GM10266 (cell line): Measurements from ENCODE around the gene LY6G6F.

Source experiments
- DNase-seq: peaks from one replicate; pipeline ENCODE4 v3.0.0; 2012; ENCODE audit errors: extremely low spot score
- TF ChIP-seq, protein P1 (sequence below): IDR thresholded peaks from 2 replicates; pipeline ENCODE4 v1.5.1; 2012; ENCODE audit warnings: mild to moderate bottlenecking, low read depth; ENCODE audit not compliant: control insufficient read depth, insufficient read depth; ENCODE audit errors: missing control alignments

LY6G6F gene

DNA sequence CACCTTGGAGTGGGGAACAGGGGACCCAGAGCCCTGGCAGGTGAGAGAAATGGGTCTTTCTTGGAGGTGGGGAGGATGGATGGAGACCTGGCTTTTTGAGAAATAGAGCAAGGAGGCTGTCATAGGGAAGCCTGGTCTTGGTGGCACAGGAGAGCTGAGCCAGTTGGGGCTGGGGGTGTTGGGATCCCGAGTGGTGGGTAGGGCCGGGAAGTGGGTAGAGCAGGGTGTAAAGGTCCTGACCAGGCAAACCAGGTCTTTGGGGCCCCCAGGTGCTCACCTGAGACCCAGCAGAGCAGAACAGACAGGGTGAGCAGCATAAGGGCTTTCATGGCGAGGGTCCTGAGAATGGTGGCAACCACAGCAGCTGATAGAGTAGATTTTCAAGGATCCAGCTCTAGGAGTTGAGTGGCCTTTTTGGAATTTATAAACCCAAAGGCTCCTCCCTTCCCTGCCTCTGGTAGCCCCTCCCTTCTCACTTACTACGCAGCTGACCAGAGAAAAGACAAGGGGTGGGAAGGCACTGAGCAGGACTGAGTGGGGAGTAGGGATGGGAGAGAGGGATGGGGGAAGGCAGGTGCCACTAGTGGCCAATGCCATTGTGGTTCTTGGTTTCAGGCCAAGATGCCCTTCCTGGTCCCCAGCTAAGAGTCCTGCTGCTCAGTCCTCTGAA, 14.8 kb downstream of the LY6G6F start, which contains the start of gene LY6G6C:
LY6G6C (minus strand) TSS at position 396 of the 670 bp plus-strand sequence; CDS start at position 329, 67 bp downstream.
- DNase-seq = no peak
- TF ChIP-seq, protein P1, sequence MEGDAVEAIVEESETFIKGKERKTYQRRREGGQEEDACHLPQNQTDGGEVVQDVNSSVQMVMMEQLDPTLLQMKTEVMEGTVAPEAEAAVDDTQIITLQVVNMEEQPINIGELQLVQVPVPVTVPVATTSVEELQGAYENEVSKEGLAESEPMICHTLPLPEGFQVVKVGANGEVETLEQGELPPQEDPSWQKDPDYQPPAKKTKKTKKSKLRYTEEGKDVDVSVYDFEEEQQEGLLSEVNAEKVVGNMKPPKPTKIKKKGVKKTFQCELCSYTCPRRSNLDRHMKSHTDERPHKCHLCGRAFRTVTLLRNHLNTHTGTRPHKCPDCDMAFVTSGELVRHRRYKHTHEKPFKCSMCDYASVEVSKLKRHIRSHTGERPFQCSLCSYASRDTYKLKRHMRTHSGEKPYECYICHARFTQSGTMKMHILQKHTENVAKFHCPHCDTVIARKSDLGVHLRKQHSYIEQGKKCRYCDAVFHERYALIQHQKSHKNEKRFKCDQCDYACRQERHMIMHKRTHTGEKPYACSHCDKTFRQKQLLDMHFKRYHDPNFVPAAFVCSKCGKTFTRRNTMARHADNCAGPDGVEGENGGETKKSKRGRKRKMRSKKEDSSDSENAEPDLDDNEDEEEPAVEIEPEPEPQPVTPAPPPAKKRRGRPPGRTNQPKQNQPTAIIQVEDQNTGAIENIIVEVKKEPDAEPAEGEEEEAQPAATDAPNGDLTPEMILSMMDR = no peak

DNA sequence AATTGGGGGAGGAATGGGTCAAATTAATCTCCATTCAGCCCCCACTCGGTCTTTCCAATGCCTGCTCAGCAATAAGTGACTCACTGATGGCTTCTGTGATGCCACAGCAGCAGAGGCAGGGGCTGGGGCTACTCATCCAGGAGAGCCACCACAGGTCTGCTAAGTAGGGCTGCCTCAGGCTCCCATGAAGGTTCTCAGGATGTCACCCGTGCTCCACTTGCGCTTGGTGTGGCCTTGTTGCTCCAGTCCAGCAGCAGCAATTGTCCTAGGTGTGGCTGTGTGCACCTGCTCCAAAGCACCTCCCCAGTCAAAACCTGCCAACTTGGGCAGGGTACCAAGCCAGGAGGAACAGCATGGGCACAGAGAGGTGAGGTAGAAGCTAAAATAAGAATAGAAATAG, 15.5 kb downstream of the LY6G6F start:
- TF ChIP-seq, protein P1 = no peak
- DNase-seq = no peak

DNA sequence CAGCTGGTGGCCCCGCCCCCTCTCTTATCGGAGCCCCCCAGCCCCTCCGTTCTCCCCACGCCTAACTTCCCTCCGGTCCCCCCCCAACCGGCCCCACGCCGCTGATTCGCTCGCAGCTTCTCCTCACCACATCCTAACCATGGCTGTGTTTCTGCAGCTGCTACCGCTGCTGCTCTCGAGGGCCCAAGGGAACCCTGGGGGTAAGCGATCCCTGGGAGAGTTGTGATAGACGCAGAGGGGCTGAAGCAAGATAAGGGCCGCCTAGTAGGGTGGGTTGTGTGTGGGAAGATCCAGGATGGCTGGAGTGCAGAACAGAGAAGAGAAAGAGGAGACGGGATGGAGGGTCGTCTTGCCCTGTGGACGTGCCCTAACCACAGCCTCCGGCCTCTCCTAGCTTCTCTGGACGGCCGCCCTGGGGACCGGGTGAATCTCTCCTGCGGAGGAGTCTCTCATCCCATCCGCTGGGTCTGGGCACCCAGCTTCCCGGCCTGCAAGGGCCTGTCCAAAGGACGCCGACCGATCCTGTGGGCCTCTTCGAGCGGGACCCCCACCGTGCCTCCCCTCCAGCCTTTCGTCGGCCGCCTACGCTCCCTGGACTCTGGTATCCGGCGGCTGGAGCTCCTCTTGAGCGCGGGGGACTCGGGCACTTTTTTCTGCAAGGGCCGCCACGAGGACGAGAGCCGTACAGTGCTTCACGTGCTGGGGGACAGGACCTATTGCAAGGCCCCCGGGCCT, 16.7 kb downstream of the LY6G6F start, which contains the start of gene MPIG6B:
MPIG6B (plus strand) TSS at position 129 of the 735 bp plus-strand sequence; CDS start at position 140, 11 bp downstream.
- no peak for DNase-seq
- TF ChIP-seq, protein P1 = no peak

DNA sequence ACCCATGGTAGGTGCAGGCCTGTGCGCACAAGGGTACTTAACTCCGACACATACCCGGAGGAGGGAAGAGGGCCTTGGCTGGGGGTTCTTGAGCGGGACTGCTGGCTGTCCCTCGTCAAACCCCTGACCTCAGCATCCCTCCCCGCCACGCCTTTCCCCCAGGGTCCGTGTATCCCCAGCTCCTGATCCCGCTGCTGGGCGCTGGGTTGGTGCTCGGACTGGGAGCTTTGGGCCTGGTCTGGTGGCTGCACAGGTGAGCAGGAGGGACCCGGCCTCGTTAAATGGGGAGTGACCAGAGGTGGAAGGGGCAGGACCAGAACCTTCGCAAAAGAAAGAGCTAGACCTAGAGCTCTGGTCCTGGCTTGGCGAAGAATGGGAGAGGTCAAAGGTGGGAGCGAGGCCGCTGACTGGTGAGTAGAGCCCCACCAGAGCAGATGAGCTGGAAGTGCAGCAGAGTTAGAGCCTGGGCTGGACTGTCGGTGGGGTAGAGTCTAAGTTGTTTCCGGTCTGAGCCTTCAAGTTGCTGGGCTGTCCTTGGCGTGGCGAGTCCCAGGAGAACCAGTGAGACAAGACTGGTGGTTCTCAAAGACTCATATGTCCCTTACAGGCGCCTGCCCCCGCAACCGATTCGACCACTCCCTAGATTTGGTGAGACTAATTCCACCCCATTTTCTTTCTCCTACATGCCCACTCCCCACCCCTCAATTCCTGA, 17.5 kb downstream of the LY6G6F start:
- TF ChIP-seq, protein P1 = no peak
- DNase-seq = no peak

DNA sequence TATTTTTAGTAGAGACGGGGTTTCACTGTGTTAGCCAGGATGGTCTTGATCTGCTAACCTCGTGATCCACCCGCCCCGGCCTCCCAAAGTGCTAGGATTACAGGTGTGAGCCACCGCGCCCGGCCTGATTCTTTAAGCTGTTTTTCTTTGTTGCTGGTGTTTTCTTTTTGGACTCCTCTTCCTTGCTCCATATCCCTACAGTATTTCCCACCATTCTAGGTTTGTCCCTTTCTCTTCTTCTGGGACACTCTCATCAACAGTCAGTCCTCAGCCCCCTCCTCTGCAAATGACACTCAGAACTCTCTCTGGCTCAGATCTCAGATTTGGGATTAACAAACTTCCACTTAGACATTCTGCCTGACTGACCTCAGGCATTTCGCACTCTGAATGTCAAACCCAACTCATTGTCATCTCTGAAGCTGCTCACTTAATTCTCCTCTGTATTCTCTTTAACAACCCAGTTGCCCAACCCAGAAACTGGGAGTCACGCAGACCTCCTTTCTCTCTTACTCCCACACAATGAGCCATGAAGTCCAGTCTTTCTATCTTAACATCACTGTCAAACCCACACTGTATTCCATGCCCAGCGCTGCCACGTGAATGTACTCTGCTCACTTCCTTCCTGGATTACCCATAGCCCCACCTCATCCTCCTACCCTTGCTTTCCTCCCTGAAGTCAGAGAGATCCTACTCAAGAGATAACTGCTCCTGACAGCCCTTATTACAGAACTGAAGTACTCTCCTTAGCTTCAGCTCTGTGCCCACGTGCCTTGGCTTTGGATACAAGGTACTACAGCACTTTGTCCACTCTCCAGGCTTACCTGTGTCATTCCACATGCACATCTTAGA, 19.1 kb downstream of the LY6G6F start:
- TF ChIP-seq, protein P1 = no peak
- no peak for DNase-seq

DNA sequence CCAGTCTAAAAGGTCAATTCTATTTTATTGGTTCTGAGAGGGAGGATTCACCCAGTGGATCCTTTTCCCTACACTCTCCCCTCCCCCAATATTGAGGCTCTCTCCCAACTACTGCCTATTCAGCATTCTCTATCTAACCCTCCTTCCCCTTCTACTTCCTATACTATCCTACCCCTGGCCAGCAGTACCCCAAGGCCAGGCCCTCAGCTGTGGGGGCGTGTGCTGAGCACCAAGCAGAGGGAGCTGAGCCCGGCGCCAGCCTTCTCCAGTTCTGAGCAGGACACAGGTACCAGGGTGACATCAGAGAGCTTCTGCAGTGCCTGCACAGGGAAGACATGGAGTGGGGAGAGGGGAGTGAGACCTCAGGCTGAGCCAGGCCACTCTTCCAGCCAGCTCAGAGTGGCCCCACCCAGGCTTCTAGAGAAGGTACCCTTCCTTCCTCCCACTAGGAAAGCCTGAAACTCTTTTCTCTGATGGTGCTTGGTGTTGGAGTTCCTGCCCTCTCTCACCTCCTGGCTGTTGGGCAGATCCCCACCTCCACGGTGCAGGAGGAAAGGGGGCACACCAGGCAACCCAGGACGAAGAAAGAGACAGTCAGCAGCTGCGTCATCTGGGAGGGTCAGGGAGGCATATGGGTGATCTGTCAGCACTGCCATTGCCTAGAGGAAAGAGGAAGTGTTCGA, 20.5 kb downstream of the LY6G6F start:
- TF ChIP-seq, protein P1 = no peak
- peak; percentile 80 for DNase-seq
